GM20000 (cell line): ENCODE data around the gene VGF.
"Not testable (repeated sequence)": the region's sequence is repeated elsewhere in the genome, so short reads cannot be mapped to it uniquely, and the experiment has no call there.

ENCODE experiments used
- DNase-seq: peaks from one replicate; pipeline ENCODE4 v3.0.0; 2012; ENCODE audit warnings: low spot score
- TF ChIP-seq, protein P1 (sequence below): IDR thresholded peaks from 2 replicates; pipeline ENCODE4 v1.5.1; 2012; ENCODE audit warnings: mild to moderate bottlenecking, control low read depth; ENCODE audit errors: extremely low read depth, missing control alignments

Gene VGF

DNA sequence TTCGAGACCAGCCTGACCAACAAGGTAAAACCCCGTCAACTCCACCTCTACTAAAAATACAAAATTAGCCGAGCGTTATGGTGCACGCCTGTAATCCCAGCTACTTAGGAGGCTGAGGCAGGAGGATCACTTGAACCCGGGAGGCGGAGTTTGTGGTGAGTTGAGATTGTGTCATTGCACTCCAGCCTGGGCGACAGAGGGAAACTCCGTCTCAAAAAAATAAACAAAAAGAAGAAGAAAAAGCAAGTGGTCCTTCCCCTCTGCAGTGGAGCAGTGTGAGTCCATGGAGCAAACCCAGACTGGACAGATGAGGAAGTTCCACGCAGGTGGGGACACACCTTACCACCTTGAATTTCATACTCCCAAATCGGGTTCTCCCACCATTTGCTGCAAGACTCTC, 51.5 kb downstream of the VGF start:
- no peak for DNase-seq
- TF ChIP-seq, protein P1, sequence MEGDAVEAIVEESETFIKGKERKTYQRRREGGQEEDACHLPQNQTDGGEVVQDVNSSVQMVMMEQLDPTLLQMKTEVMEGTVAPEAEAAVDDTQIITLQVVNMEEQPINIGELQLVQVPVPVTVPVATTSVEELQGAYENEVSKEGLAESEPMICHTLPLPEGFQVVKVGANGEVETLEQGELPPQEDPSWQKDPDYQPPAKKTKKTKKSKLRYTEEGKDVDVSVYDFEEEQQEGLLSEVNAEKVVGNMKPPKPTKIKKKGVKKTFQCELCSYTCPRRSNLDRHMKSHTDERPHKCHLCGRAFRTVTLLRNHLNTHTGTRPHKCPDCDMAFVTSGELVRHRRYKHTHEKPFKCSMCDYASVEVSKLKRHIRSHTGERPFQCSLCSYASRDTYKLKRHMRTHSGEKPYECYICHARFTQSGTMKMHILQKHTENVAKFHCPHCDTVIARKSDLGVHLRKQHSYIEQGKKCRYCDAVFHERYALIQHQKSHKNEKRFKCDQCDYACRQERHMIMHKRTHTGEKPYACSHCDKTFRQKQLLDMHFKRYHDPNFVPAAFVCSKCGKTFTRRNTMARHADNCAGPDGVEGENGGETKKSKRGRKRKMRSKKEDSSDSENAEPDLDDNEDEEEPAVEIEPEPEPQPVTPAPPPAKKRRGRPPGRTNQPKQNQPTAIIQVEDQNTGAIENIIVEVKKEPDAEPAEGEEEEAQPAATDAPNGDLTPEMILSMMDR = no peak

DNA sequence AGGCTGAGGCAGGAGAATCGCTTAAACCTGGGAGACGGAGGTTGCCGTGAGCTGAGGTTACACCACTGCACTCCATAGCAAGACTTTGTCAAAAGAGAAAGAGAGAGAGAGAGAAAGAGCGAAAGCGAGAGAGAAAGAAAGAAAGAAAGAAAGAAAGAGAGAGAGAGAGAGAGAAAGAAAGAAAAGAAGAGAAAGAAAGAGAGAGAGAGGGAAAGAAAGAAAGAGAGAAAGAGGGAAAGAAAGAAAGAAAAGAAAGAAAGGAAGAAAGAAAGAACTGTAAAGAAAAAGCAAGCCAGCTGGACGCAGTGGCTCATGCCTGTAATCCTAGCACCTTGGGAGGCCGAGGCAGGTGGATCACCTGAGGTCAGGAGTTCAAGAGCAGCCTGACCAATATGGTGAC, 52.2 kb downstream of the VGF start:
- DNase-seq = not testable (repeated sequence)
